ENCODE data around the gene ZNF200. TPM values are rescaled to one million over a fixed set of nuclear protein-coding genes. Genes with fewer than 3 reads are reported as not detected.

ZNF200 gene
- total and polyA plus RNA-seq, 2 of the 13 experiments (the other 11 are each of a cell fraction or from before 2014, with no cell fraction given): 3.5 to 16.5 TPM

DNA sequence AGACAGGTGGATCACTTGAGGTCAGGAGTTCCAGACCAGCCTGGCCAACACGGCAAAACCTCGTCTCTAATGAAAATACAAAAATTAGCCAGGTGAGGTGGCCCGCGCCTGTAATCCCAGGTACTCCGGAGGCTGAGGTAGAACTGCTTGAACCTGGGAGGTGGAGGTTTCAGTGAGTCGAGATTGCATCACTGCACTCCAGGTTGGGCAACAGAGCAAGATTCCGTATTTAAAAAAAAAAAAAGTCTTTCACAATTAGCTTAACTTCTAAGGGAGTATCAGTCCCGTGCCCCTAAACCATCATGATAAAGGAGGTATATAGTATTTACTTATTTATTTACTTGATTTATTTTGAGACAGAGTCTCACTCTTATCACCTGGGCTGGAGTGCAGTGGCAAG is 24.9 kb upstream of the ZNF200 start (continued):
- TF ChIP-seq, protein P1, sequence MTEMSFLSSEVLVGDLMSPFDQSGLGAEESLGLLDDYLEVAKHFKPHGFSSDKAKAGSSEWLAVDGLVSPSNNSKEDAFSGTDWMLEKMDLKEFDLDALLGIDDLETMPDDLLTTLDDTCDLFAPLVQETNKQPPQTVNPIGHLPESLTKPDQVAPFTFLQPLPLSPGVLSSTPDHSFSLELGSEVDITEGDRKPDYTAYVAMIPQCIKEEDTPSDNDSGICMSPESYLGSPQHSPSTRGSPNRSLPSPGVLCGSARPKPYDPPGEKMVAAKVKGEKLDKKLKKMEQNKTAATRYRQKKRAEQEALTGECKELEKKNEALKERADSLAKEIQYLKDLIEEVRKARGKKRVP (CRISPR knock-in tag; IDR thresholded peaks at IDR 0.05): peak in 1 of 2 experiments; percentile 70; a peak in 2 of 4 replicates
- TF ChIP-seq ZNF460 (CRISPR knock-in tag; IDR thresholded peaks at IDR 0.05; ENCODE audit: borderline replicate concordance) (peak; percentile 45; the same call in 1 of the 2 replicates), DNMT1 (CRISPR knock-in tag; IDR thresholded peaks at IDR 0.05) (no peak), CEBPB (IDR thresholded peaks at IDR 0.05; ENCODE audit: borderline replicate concordance, low read depth, low read length) (peak; percentile 86), CEBPG (CRISPR knock-in tag; IDR thresholded peaks at IDR 0.05) (peak; percentile 87)
- TF ChIP-seq, protein P2, sequence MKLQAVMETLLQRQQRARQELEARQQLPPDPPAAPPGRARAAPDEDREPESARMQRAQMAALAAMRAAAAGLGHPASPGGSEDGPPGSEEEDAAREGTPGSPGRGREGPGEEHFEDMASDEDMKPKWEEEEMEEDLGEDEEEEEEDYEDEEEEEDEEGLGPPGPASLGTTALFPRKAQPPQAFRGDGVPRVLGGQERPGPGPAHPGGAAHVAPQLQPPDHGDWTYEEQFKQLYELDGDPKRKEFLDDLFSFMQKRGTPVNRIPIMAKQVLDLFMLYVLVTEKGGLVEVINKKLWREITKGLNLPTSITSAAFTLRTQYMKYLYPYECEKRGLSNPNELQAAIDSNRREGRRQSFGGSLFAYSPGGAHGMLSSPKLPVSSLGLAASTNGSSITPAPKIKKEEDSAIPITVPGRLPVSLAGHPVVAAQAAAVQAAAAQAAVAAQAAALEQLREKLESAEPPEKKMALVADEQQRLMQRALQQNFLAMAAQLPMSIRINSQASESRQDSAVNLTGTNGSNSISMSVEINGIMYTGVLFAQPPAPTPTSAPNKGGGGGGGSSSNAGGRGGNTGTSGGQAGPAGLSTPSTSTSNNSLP (IDR thresholded peaks at IDR 0.05; ENCODE audit: low read depth, low read length): no peak

DNA sequence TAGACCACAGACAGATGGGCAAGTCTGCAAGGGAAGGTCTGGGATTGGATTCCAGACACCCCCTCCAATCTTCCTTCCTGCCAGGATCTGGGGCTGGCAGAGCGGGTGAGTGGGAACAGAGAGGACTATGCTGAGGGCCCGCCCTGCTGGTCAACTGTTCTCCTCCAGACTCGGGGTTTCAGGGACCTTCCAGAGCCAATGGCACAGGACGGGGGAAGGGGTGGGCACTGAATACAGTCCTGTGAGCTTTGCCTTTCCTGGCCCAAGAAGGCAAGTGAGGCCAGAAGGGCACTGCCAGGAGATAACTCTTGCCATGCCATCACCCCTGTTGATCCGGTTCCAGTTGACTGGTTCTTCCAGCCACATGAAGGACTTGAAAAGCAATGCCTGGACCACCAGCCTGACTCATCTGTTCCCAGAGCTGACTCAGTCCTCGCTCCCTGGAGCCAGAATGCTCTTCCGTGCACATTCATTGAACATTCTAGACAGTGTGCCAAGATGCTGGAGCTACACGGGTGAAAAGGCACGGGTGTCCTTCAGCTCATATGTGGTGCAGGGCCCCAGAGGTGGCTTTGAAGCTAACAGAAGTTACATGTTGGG is 22.0 kb upstream of the ZNF200 start:
- TF ChIP-seq NFIB (CRISPR knock-in tag; IDR thresholded peaks at IDR 0.05; ENCODE audit: borderline replicate concordance) (no peak), ZBTB1 (CRISPR knock-in tag; IDR thresholded peaks at IDR 0.05; ENCODE audit: borderline replicate concordance) (no peak), ZNF143 (CRISPR knock-in tag; IDR thresholded peaks at IDR 0.05) (no peak)
- TF ChIP-seq, protein P3, sequence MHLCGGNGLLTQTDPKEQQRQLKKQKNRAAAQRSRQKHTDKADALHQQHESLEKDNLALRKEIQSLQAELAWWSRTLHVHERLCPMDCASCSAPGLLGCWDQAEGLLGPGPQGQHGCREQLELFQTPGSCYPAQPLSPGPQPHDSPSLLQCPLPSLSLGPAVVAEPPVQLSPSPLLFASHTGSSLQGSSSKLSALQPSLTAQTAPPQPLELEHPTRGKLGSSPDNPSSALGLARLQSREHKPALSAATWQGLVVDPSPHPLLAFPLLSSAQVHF (CRISPR knock-in tag; IDR thresholded peaks at IDR 0.05): no peak
- TF ChIP-seq, protein P4, sequence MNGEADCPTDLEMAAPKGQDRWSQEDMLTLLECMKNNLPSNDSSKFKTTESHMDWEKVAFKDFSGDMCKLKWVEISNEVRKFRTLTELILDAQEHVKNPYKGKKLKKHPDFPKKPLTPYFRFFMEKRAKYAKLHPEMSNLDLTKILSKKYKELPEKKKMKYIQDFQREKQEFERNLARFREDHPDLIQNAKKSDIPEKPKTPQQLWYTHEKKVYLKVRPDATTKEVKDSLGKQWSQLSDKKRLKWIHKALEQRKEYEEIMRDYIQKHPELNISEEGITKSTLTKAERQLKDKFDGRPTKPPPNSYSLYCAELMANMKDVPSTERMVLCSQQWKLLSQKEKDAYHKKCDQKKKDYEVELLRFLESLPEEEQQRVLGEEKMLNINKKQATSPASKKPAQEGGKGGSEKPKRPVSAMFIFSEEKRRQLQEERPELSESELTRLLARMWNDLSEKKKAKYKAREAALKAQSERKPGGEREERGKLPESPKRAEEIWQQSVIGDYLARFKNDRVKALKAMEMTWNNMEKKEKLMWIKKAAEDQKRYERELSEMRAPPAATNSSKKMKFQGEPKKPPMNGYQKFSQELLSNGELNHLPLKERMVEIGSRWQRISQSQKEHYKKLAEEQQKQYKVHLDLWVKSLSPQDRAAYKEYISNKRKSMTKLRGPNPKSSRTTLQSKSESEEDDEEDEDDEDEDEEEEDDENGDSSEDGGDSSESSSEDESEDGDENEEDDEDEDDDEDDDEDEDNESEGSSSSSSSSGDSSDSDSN (CRISPR knock-in tag; IDR thresholded peaks at IDR 0.05): peak; percentile 14; the same call in 1 of the 2 replicates
- H4K20me1 ChIP-seq (ENCODE audit: insufficient read depth, low read length): no peaks in the 10 kb centered on the region
- FAIRE-seq: no peak
- 4% methylated on average over 8 of the region's 9 CpGs for WGBS (ENCODE audit: low lambda C conversion rate)
- no TSS peak for BruUV-seq (replicated peaks)
- no peak for DNase-seq (ENCODE audit: low spot score)
- no peaks in the 10 kb centered on the region for H3K36me3 ChIP-seq (replicated peaks in 1 of 2; ENCODE audit: control insufficient read depth in 1 of 2, insufficient read depth in 2 of 2, low read length in 2 of 2)
- no peak overlapping the region for H3K4me3 ChIP-seq (replicated peaks in 1 of 3; ENCODE audit: insufficient read depth in 1 of 3, low read depth in 2 of 3, low read length in 3 of 3)
- no peaks in the 10 kb centered on the region for H3K79me2 ChIP-seq (ENCODE audit: insufficient read depth, low read length)
- ChIA-PET CTCF (ENCODE audit: low intra/inter-chr PET ratio, low total read pairs) (no interaction called here), POLR2A (interaction anchor here (1.1 to 1.6 kb wide), 2 partner anchors 11 to 26 kb away, joined by 3 to 5 read pairs; no protein-coding TSS in a partner anchor)
- H3K9ac ChIP-seq (ENCODE audit: insufficient read depth, low read depth, low read length): no peak overlapping the region; the same call in 1 of the 2 replicates
- peak overlapping the region; percentile 45; the same call in 1 of the 2 replicates for H3K4me2 ChIP-seq (ENCODE audit: low read depth, low read length)
- H3K27me3 ChIP-seq (ENCODE audit: control insufficient read depth in 1 of 2, insufficient read depth in 2 of 2, low read length in 2 of 2): peaks cover 7 to 33% of the 10 kb centered on the region in 2 experiments; a peak in 4 of 5 replicates
- H3K27ac ChIP-seq (ENCODE audit: extremely low read length, insufficient read depth, low read length): no peak overlapping the region
- H3K9me3 ChIP-seq (ENCODE audit: low read length): no peaks in the 10 kb centered on the region
- H3K4me1 ChIP-seq (ENCODE audit: insufficient read depth, low read length): peaks cover 48% of the 10 kb centered on the region
- no peak for ATAC-seq
- intact Hi-C loops (cut with micrococcal nuclease; ENCODE audit: unreplicated experiment) (no loop called here), in situ Hi-C loops (cut with HindIII; ENCODE audit: extremely low pct_ligation_motif_present, low pct_unique_long_range_greater_than_20kb) (no loop called here)
- no peak overlapping the region for H2AFZ ChIP-seq (ENCODE audit: low read length)

Measured in HepG2 (cell line).